IMR-90 (cell line): ENCODE results near the gene XKR7. TPM values are rescaled to one million over a fixed set of nuclear protein-coding genes. Genes with fewer than 3 reads are reported as not detected.

ENCODE experiments used
- ATAC-seq: fragments of 200-7000 bp; cut with Tn5 transposase; 2 replicates; pipeline ENCODE4 v1.9.1; 2020; ENCODE audit warnings: low read depth, mild to moderate bottlenecking, moderate library complexity
- BruUV-seq: library from RNA; stranded (reverse); fragments of 400-500 nt; replicated peaks from 2 replicates; lab custom pipeline; 2021; lab: Mats Ljungman, UMichigan
- CTCF ChIA-PET: fragments of 300-600 bp; formaldehyde crosslinking; extraction: SDS; loops from one replicate; lab custom pipeline; 2021; ENCODE audit warnings: antibody characterized with exemption; lab: Yijun Ruan, JAX
- POLR2A ChIA-PET: fragments of 300-600 bp; sonication (Branson Sonifier 250); formaldehyde crosslinking; loops from one replicate; lab custom pipeline; 2022; ENCODE audit warnings: antibody characterized with exemption; ENCODE audit not compliant: unreplicated experiment; lab: Charles Lee
- DNase-seq: peaks from one replicate; pipeline ENCODE4 v3.0.0; 2013
- H2AFZ ChIP-seq: replicated peaks from 2 replicates; pipeline ENCODE3; 2013; ENCODE audit warnings: low read length, mild to moderate bottlenecking; ENCODE audit not compliant: poor library complexity
- H2AK5ac ChIP-seq: 2 replicates; pipeline ENCODE4 v1.6.1; 2013; ENCODE audit warnings: low read depth, low read length, inconsistent platforms
- H2AK9ac ChIP-seq: replicated peaks from 2 replicates; pipeline ENCODE3; 2013; ENCODE audit warnings: mild to moderate bottlenecking, low read depth, low read length, moderate library complexity; ENCODE audit not compliant: poor library complexity
- H2BK120ac ChIP-seq: 2 replicates; pipeline ENCODE4 v1.6.1; 2013; ENCODE audit warnings: low read depth, low read length, inconsistent platforms
- H2BK15ac ChIP-seq: 3 replicates; pipeline ENCODE4 v1.6.1; 2013; ENCODE audit warnings: low read depth, low read length, inconsistent platforms
- H2BK20ac ChIP-seq: 2 replicates; pipeline ENCODE4 v1.6.1; 2013; ENCODE audit warnings: low read depth, mild to moderate bottlenecking, inconsistent platforms, low read length, moderate library complexity
- H2BK5ac ChIP-seq: 2 replicates; pipeline ENCODE4 v1.6.1; 2013; ENCODE audit warnings: mild to moderate bottlenecking, low read depth, low read length, inconsistent platforms; ENCODE audit not compliant: poor library complexity, severe bottlenecking
- H3K14ac ChIP-seq: replicated peaks from 2 replicates; pipeline ENCODE4 v1.6.1; 2013; ENCODE audit warnings: low read depth, low read length, inconsistent platforms
- H3K18ac ChIP-seq: 2 replicates; pipeline ENCODE4 v1.6.1; 2013; ENCODE audit warnings: low read depth, low read length, control low read depth
- H3K23ac ChIP-seq: 2 replicates; pipeline ENCODE4 v1.6.1; 2013; ENCODE audit warnings: low read depth, low read length, inconsistent platforms
- H3K27ac ChIP-seq: 2 replicates; pipeline ENCODE4 v1.5.1; 2013; ENCODE audit warnings: mild to moderate bottlenecking, control low read depth, low read length; ENCODE audit not compliant: insufficient read depth
- H3K27me3 ChIP-seq: 2 replicates; pipeline ENCODE4 v1.6.1; 2013; ENCODE audit warnings: low read length; ENCODE audit not compliant: control insufficient read depth, insufficient read depth
- H3K36me3 ChIP-seq: 2 replicates; pipeline ENCODE4 v1.6.1; 2013; ENCODE audit warnings: low read length, mixed read lengths; ENCODE audit not compliant: control insufficient read depth, insufficient read depth
- H3K4ac ChIP-seq: 2 replicates; pipeline ENCODE4 v1.6.1; 2013; ENCODE audit warnings: low read depth, low read length, inconsistent platforms
- H3K4me1 ChIP-seq: 2 replicates; pipeline ENCODE4 v1.6.1; 2013; ENCODE audit warnings: low read length, mixed read lengths; ENCODE audit not compliant: control insufficient read depth, insufficient read depth
- H3K4me2 ChIP-seq: 2 replicates; pipeline ENCODE4 v1.6.1; 2013; ENCODE audit warnings: low read depth, mild to moderate bottlenecking, control low read depth, low read length, moderate library complexity
- H3K4me3 ChIP-seq: 2 replicates; pipeline ENCODE4 v1.5.1; 2013; ENCODE audit warnings: low read depth, mild to moderate bottlenecking, control low read depth, low read length, moderate library complexity; ENCODE audit not compliant: insufficient read depth
- H3K56ac ChIP-seq: 2 replicates; pipeline ENCODE4 v1.6.1; 2013; ENCODE audit warnings: low read length, inconsistent platforms; ENCODE audit not compliant: insufficient read depth; ENCODE audit errors: extremely low read depth
- H3K79me1 ChIP-seq, 2 experiments: 2 replicates each; pipeline ENCODE4 v1.6.1; 2013; ENCODE audit warnings: low read length in 2 of 2, inconsistent platforms in 1 of 2, low read depth in 1 of 2
- H3K9ac ChIP-seq: 2 replicates; pipeline ENCODE4 v1.6.1; 2013; ENCODE audit warnings: low read depth, low read length, control low read depth
- H3K9me1 ChIP-seq: 2 replicates; pipeline ENCODE4 v1.6.1; 2013; ENCODE audit warnings: low read length, inconsistent platforms; ENCODE audit not compliant: insufficient read depth
- H3K9me3 ChIP-seq: 2 replicates; pipeline ENCODE4 v1.6.1; 2013; ENCODE audit warnings: low read length; ENCODE audit not compliant: control insufficient read depth, insufficient read depth
- H4K20me1 ChIP-seq: 2 replicates; pipeline ENCODE4 v1.6.1; 2013; ENCODE audit warnings: low read length, inconsistent platforms; ENCODE audit not compliant: insufficient read depth
- H4K5ac ChIP-seq: 2 replicates; pipeline ENCODE4 v1.6.1; 2013; ENCODE audit warnings: mild to moderate bottlenecking, low read depth, low read length, control low read depth
- H4K8ac ChIP-seq, 2 experiments: 2 replicates each; pipeline ENCODE4 v1.6.1; 2013; ENCODE audit warnings: low read depth in 2 of 2, low read length in 2 of 2, control low read depth in 1 of 2, inconsistent platforms in 1 of 2
- H4K91ac ChIP-seq: 2 replicates; pipeline ENCODE4 v1.6.1; 2013; ENCODE audit warnings: low read depth, low read length, inconsistent platforms; ENCODE audit not compliant: insufficient read depth
- BHLHE40 ChIP-seq: fragments of 150-350 bp; IDR thresholded peaks from 2 replicates; pipeline ENCODE4 v1.6.1; 2016; ENCODE audit warnings: mild to moderate bottlenecking, low read depth, low read length
- CEBPB ChIP-seq: IDR thresholded peaks from 2 replicates; pipeline ENCODE4 v1.6.1; 2012; ENCODE audit warnings: low read depth, low read length, improper control_type of control experiment
- CHD1 ChIP-seq: IDR thresholded peaks from 2 replicates; pipeline ENCODE4 v1.6.1; 2012; ENCODE audit warnings: low read depth, low read length, improper control_type of control experiment
- FOS ChIP-seq: fragments of 150-350 bp; IDR thresholded peaks from 2 replicates; pipeline ENCODE4 v1.6.1; 2016; ENCODE audit warnings: low read depth, low read length
- MAFK ChIP-seq: IDR thresholded peaks from 2 replicates; pipeline ENCODE4 v1.6.1; 2012; ENCODE audit warnings: low read depth, low read length, improper control_type of control experiment
- MAZ ChIP-seq: IDR thresholded peaks from 2 replicates; pipeline ENCODE4 v1.6.1; 2012; ENCODE audit warnings: low read depth, mild to moderate bottlenecking, low read length, improper control_type of control experiment, moderate library complexity, borderline replicate concordance
- MXI1 ChIP-seq: IDR thresholded peaks from 2 replicates; pipeline ENCODE4 v1.6.1; 2012; ENCODE audit warnings: low read depth, mild to moderate bottlenecking, low read length, moderate library complexity, borderline replicate concordance
- NFE2L2 ChIP-seq: fragments of 150-350 bp; IDR thresholded peaks from 2 replicates; pipeline ENCODE4 v1.6.1; 2016; ENCODE audit warnings: low read depth, mild to moderate bottlenecking, low read length
- POLR2A ChIP-seq: IDR thresholded peaks from 2 replicates; pipeline ENCODE4 v1.6.1; 2012; ENCODE audit warnings: mild to moderate bottlenecking, low read depth, low read length
- RAD21 ChIP-seq: IDR thresholded peaks from 2 replicates; pipeline ENCODE4 v1.6.1; 2012; ENCODE audit warnings: low read length, improper control_type of control experiment
- RCOR1 ChIP-seq: IDR thresholded peaks from 2 replicates; pipeline ENCODE4 v1.6.1; 2012; ENCODE audit warnings: mild to moderate bottlenecking, low read length, improper control_type of control experiment; ENCODE audit not compliant: insufficient replicate concordance
- RFX5 ChIP-seq: IDR thresholded peaks from 2 replicates; pipeline ENCODE4 v1.8.0; 2012; ENCODE audit warnings: low read depth, mild to moderate bottlenecking, low read length, moderate library complexity
- SMC3 ChIP-seq: fragments of 150-350 bp; IDR thresholded peaks from 2 replicates; pipeline ENCODE4 v1.6.1; 2016; ENCODE audit warnings: low read depth, mild to moderate bottlenecking, antibody characterized with exemption, low read length, moderate library complexity
- WGBS, 2 experiments: methylation state at CpG; one replicate each; pipeline versions ENCODE4 v1.1.5 to v1.1.7; 2013; ENCODE audit warnings: missing lambda C conversion rate in 2 of 2; ENCODE audit not compliant: insufficient read length in 1 of 2; ENCODE audit errors: extremely low coverage in 2 of 2; 5-methylcytosine and 5-hydroxymethylcytosine counted together
- dilution Hi-C: fragments of 300-500 bp; cut with HindIII; formaldehyde crosslinking; loops from one replicate; pipeline ENCODE4 v1.14.3; 2018; ENCODE audit warnings: low sequenced_read_pairs; ENCODE audit not compliant: unreplicated experiment
- in situ Hi-C: fragments of 300-500 bp; cut with MboI; formaldehyde crosslinking; loops from 3 replicates; pipeline ENCODE4 v1.14.3; 2019; ENCODE audit warnings: low sequenced_read_pairs, inconsistent platforms, mixed read lengths
- intact Hi-C: fragments of 100-400 bp; cut with micrococcal nuclease; formaldehyde crosslinking; loops from 2 replicates; pipeline ENCODE4 v1.10.0; 2022
- polyA plus RNA-seq, 3 experiments: library from polyadenylated mRNA; depleted of rRNA; stranded (reverse); fragments of >200 nt; gene quantifications; 2 replicates each; pipeline ENCODE4 v1.2.3, GENCODE V29; 2012; ENCODE audit warnings: low replicate concordance in 1 of 3
- total RNA-seq: library from RNA; depleted of rRNA; stranded (reverse); fragments of >200 nt; gene quantifications from 2 replicates; pipeline ENCODE4 v1.2.3, GENCODE V29; 2012
- TF ChIP-seq, protein P1 (sequence below): conservative IDR thresholded peaks from 2 replicates; pipeline ENCODE4 v1.5.1; 2012; ENCODE audit warnings: mild to moderate bottlenecking, low read depth, low read length, improper control_type of control experiment
- TF ChIP-seq, protein P2 (sequence below): fragments of 150-350 bp; IDR thresholded peaks from 2 replicates; pipeline ENCODE4 v1.6.1; 2016; ENCODE audit warnings: low read depth, mild to moderate bottlenecking, low read length, moderate library complexity, borderline replicate concordance

XKR7 gene
- total and polyA plus RNA-seq, 2 of the 4 experiments (the other 2 are of a cell fraction): not detected

DNA sequence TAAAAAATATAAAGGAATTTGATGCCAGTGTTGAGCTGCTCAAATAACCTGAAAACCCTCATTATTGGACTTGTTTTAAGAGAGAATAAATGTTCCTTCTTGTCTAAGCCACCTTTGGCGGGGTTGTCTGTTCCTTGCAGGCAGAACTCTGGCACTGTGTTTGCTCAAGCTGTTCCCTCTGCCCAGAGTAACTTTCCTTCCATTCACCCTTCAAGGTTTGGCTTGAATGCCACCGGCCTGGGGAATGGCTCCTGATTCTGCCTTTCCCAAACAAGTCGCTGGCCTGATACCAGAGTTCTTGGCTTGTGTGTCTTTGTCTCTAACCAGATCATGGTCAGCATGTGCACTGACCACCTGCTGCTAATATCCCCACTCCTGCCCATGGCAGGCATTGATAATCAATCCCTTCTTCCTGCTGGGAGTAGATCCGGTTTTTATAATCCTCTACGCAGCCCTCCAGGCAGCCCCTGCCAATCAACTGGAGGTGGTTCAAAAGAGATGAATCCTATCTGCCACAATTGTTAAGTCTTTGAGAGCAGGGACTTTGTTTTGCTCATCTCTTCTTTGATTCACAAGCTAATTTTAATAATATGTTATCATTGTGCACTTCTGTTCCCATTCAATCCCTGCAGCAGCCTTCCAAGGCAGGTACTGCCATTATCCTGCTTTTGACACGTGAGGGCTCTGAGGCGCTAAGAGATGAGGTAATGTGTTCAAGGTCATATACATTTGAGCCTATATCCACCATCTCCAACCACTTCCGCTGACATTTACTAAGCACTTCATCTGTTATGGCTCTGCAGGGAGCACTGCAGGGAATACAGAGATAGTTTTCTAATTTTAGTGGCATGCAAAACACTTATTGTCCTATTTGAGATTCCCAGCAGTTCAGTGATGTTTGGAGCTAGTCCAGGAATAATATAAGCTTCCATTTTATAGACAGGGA, 39.2 kb downstream of the XKR7 start:
- Histone ChIP-seq H3K4ac (no peak overlapping the region), H4K8ac (no peak overlapping the region), H3K23ac (no peak overlapping the region), H3K27ac (no peak overlapping the region), H3K14ac (no peak overlapping the region), H3K4me1 (no peaks in the 10 kb centered on the region), H3K36me3 (no peaks in the 10 kb centered on the region), H3K4me2 (no peak overlapping the region), H2AK9ac (no peak overlapping the region), H3K18ac (no peak overlapping the region), H4K5ac (no peak overlapping the region), H2BK20ac (no peak overlapping the region), H3K9me3 (no peaks in the 10 kb centered on the region), H3K4me3 (no peak overlapping the region), H3K9me1 (no peaks in the 10 kb centered on the region), H3K9ac (no peak overlapping the region), H2AK5ac (no peak overlapping the region), H4K91ac (no peak overlapping the region), H3K27me3 (peaks cover 59% of the 10 kb centered on the region), H3K79me1 (no peaks in the 10 kb centered on the region), H2BK5ac (no peak overlapping the region), H2BK120ac (no peak overlapping the region), H4K20me1 (no peaks in the 10 kb centered on the region), H2AFZ (no peak overlapping the region), H2BK15ac (no peak overlapping the region), H3K56ac (no peak overlapping the region)
- 0% methylated on average over 1 of the region's 8 CpGs; no CpG with 5 or more reads in 1 of the 2 experiments for WGBS, 2 experiments
- ChIA-PET CTCF (no interaction called here), POLR2A (no interaction called here)
- in situ Hi-C loops (no loop called here), intact Hi-C loops (no loop called here), dilution Hi-C loops (no loop called here)
- no peak for DNase-seq
- BruUV-seq: no TSS peak
- ATAC-seq: no peak
- TF ChIP-seq FOS: no peak
- TF ChIP-seq NFE2L2: no peak
- TF ChIP-seq MXI1: no peak
- TF ChIP-seq, protein P1, sequence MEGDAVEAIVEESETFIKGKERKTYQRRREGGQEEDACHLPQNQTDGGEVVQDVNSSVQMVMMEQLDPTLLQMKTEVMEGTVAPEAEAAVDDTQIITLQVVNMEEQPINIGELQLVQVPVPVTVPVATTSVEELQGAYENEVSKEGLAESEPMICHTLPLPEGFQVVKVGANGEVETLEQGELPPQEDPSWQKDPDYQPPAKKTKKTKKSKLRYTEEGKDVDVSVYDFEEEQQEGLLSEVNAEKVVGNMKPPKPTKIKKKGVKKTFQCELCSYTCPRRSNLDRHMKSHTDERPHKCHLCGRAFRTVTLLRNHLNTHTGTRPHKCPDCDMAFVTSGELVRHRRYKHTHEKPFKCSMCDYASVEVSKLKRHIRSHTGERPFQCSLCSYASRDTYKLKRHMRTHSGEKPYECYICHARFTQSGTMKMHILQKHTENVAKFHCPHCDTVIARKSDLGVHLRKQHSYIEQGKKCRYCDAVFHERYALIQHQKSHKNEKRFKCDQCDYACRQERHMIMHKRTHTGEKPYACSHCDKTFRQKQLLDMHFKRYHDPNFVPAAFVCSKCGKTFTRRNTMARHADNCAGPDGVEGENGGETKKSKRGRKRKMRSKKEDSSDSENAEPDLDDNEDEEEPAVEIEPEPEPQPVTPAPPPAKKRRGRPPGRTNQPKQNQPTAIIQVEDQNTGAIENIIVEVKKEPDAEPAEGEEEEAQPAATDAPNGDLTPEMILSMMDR: no peak
- no peak for TF ChIP-seq RFX5
- no peak for TF ChIP-seq RAD21
- TF ChIP-seq, protein P2, sequence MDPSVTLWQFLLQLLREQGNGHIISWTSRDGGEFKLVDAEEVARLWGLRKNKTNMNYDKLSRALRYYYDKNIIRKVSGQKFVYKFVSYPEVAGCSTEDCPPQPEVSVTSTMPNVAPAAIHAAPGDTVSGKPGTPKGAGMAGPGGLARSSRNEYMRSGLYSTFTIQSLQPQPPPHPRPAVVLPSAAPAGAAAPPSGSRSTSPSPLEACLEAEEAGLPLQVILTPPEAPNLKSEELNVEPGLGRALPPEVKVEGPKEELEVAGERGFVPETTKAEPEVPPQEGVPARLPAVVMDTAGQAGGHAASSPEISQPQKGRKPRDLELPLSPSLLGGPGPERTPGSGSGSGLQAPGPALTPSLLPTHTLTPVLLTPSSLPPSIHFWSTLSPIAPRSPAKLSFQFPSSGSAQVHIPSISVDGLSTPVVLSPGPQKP: no peak
- TF ChIP-seq MAFK: no peak
- TF ChIP-seq SMC3: no peak
- TF ChIP-seq MAZ: no peak
- no peak for TF ChIP-seq CHD1
- no peak for TF ChIP-seq POLR2A
- no peak for TF ChIP-seq CEBPB
- no peak for TF ChIP-seq BHLHE40
- TF ChIP-seq RCOR1: no peak
